Renal cortical epithelial cell (primary cell): ENCODE results near the gene LAMC1. TPM values are rescaled to one million over a fixed set of nuclear protein-coding genes. Genes with fewer than 3 reads are reported as not detected.

Source experiments
- DNase-seq: peaks from one replicate; pipeline ENCODE4 v3.0.0-alpha.2; 2011; ENCODE audit warnings: low read depth
- total RNA-seq: library from RNA; depleted of rRNA; stranded (reverse); fragments of >200 nt; gene quantifications from 2 replicates; pipeline ENCODE4 v1.2.3, GENCODE V29; 2014

Gene LAMC1
- total RNA-seq, 1 donor from 2014 or later: 266 TPM

DNA sequence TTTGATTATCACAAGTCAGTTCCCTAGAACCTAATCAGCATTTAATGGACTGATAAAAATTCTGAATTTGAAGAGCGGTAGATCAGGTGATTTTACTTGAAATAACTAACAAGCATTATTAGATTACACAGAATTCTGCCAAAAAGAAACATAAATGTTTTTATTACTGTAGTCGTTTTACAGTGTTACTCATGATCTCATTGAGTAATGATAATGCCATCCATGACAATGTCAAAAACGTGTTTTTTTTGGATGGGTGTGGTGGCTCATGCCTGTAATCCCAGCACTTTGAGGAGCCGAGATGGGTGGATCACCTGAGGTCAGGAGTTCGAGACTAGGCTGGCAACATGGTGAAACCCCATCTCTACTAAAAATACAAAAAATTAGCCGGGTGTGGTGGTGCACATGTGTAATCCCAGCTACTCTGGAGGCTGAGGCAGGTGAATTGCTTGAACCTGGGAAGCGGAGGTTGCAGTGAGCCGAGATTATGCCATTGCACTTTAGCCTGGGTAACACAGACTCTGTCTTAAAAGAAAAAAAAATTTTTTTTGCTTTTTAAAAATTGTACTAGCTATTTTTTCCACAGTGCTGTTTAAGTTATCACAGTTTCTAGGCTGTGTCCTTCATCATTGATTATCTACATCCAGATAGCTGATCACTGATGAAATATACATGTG lies 56.6 kb downstream of the LAMC1 start:
- no peak for DNase-seq

DNA sequence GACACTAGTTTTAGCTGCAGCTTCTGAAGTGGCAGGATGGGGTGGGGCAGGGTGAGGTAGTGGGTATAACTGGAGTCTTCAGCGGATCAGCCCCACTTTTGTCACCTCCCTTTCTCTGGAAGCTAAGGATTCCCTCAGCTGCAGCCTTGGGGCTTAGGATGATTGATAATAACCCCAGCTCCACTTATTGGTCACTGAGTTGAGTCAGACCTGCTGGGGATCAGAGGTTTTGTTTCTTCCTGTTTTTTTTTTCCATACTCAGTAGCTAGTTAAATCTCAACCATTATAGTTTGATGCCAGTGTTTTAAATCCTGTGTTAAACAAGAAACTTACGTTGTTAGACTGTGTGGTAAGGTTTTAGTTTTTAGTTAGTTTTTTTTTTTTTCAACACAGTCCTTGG lies 57.2 kb downstream of the LAMC1 start:
- peak; percentile 95 for DNase-seq

DNA sequence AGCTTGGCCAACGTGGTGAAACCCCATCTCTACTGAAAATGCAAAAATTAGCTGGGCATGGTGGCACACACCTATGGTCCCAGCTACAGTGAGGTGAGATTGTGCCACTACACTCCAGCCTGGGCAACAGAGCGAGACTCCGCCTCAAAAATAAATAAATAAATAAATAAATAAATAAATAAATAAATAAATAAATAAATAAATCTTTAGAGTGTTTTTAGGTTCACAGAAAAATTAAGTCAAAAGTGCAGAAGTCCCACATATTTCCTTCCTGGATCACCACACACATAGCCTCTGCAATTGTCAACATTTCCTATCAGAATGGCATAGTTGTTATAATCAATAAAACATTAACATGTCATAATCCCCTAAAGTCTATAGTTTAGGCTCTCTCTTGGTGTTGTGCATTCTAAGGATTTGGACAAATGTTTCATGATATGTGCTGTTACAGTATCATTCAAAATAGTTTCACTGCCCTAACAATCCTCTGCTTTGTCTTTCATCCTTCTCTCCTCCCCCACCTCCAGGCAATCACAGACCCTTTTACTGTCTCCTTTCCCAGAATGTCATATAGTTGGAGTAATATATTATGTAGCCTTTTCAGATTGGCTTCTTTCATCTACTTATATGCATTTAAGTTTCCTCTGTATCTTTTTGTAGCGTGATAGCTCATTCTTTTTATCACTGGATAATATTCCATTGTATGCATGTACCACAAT lies 58.3 kb downstream of the LAMC1 start:
- no peak for DNase-seq

DNA sequence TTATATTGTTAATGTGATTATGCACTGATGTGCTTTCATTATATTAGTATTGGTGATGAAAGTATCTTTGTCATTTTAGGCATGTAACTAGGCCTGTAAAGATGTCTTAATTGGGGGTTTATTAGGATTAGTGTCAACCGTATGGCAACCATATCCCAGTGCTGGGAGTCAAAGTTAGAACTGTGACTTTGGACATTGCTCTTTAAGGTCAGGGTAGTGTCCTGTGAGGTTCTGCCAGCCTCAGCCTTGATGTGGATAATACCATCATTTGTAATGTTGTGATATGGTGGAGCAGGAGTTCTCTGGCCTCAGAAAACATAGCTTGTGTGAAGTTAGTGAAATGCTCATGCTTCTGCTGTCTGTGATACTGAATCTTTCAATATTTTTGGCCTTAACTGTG lies 59.4 kb downstream of the LAMC1 start:
- no peak for DNase-seq

DNA sequence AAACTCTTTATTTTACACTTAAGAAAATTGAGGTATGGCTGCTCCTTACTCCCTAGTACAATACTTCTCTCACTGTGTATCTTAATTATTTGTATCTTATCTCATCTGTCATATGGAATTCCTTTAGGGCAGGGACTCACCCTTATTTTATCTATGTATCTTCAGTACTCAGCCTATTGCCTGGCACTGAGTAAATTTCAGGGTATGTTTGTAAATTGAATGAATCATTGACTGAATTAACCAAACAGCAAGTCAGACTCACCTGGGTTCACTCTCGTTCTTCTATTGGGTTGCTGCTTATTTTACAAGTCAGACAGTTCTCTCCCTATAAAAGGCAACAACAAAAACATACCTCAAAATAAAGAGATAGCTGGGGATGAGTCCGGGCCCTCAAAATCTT lies 63.8 kb downstream of the LAMC1 start:
- DNase-seq: peak; percentile 41

DNA sequence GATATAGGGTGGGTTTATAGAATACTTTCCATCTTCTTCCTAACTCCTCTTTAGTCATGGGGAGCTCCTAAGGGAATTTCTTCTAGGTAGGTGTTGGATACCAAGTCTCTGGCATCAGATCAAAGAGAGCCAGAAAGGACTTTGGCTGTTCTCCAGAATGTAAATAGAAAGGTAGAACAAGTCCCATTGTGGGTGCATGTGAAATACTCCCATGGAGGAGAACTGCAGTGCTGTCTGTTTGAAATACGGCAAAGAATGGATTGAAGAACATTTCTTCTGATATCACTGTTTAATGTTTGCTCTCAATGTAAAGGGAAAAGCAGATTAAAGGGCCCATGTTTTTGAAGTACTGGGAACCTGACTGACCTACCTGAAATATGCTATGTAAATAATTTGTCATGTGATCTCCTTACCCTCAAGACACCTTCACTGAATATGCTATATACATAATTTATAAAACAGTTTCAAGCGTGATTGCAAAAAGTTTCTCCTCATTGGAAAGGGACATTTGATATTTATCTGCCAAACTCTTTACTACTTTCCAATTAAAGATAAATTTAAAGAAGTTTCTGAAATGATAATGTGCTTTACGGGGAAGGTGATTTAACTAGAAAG lies 65.9 kb downstream of the LAMC1 start:
- DNase-seq: peak; percentile 53

DNA sequence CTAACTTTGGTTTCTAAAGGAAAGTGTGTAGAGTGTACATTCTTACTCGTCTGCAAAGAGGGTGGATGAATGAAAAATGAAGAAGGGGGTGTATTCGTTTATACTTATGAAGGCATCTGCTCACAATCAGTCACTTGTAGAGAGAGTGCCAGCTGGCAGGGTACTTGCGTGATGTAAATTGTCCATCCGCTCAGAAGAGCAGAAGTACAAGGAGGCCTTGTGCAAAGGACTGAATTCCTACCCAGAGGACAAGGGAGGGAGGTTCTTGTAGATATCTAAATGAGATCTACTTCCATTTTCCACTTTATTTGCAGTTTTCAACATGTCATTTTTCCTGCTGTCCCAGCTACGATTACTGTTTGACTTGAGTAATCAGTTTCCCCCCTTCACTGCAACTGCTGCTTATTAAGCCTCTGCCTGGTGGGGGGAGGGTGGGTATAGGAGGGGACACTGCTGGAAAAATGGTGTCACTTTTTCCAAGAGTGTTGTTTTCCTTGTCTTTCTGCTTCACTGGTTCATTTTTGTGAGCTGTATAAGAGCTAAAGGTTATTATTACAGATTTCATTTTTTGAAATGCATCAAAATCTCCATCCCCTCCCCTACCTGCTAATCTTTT lies 67.3 kb downstream of the LAMC1 start:
- no peak for DNase-seq

DNA sequence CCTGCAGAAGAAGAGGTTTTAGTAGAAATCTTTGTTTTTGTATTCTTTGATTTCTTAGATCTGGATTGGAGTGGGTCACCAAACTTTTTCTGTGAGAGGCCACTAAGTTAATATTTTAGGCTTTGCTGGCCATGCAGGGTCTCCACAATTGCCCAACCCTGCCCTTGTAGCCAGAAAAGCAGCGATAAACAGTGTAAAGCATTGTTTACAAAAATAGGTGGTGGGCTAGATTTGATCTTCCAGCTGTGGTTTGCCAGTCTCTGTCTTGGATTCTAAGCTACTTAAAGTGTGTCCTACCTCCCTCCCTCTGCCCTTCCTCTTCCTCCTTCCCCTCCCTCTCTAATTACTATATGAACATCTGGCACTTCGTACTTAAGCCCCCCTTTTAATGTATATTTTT lies 68.0 kb downstream of the LAMC1 start:
- DNase-seq: no peak

DNA sequence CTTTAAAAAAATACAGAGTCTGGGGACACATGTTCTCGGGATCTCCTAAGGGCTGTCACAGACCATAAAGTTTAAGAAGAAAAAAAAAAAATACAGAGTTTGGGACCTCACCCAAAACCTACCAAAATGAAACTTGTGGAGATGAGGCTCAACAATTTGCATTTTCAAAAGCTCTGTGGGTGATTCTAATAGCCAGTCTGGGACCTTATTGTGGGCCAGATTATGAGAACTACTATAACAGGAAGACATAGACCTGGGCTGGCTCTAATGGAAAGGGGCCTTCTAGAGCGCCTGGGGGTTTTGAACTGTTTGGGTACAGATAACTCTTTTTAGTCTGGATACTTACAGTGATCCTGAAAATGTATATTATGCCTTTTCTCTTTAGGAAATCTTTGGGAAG lies 69.1 kb downstream of the LAMC1 start:
- no peak for DNase-seq

DNA sequence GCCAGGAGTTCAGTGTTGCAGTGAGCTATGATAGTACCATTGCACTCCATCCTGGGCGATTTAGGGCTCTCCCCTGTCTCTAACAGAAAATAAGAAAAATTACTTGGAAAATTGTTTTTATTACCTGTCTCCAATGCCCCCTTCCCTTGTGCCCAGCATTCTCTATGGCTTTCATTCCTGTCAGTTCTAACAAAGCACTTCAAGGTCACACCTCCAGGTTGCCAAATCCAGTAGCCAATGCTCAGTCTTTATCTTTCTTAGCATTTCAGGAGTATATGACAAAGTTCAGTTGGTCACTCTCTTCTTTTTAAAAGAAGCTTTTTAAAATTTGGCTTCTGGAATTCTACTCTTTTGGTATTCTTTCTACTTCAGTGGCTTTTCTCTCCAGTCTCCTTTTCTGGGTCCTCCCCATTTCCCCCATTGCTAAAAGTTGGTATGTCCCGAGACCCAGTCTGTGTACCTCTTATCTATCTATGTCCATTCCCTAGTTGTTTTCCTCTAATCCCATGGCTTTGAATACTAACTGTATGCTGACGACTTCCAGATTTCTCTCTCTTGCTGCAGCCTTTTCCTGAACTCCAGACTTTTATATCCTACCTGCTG lies 69.9 kb downstream of the LAMC1 start:
- no peak for DNase-seq

DNA sequence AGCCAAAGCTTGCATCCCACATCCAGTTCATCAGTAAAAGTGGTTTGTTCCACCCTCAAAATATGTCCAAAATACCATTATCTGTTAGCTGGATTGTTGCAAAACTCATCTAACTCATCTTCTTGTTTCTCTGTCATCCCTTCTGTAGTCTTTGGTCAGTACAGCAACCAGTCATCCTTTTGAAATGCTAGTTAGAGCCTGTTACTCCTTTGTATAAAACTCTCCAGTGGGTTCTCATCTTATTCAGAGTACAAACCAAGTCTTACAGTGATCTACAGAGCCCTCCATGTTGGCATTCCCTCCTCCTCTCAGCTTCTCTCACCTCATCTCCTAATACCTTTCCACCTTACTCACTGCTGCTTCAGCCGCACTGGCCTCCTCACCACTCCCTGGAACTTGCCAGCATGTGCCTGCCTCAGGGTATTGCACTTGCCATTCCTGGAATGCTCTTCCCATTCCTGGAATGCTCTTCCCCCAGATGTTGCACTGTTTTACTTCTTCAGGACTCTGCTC lies 70.6 kb downstream of the LAMC1 start:
- peak; percentile 86 for DNase-seq

DNA sequence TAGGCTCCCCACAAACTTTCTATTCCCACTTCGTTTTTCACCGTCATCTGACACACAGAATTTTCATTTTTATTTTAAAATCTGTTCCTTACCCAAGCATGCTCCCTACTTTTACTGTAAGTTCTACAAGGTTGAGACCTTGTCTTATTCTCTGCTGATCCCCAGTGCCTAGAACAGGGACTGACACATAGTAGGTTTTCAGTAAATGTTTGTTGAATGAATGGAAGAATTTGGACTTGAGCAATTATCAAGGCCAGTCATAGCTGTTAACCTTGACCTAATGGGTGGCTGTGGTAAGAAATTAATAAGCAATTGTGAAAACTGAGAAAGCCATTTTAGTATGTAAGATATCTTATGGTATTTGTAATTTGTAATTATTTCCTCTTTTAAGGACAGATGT lies 71.1 kb downstream of the LAMC1 start:
- no peak for DNase-seq

DNA sequence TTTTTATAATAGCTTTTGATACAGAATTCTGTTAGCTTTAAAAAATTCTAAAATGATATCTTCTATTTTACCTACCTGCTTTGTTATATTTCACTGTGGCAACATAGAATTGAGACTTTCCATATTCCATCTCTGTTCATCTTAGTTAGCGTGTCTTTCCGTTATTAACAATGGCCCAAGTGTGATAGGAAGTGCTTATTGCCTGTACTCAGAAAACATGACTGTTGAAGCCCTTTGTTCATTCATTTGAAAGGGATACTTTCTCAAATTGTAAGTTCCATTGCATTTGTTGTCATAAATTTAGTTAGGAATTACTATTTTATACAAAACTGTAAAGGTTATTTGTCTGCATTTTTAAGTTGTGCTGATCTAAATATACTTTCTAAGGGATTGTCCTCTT lies 73.1 kb downstream of the LAMC1 start:
- no peak for DNase-seq

DNA sequence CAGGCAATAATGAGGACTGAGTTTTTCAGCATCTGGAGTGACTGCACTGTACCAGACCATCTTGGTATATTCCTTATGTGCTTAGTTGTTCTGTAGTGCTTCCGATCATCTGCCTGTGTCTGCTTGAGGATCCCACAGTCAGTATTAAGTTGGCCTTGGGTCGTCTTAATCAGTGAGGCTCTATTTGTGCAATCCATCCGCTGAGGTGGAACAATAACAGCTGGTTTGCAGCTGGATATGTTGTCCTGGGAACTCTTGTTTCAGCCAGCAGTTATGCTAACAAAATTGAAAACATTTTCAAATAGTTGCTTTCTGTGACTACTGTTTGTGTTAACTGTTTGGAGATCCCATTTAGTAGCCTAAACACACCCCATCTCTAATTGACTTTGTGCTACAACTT lies 73.7 kb downstream of the LAMC1 start:
- DNase-seq: peak; percentile 67

DNA sequence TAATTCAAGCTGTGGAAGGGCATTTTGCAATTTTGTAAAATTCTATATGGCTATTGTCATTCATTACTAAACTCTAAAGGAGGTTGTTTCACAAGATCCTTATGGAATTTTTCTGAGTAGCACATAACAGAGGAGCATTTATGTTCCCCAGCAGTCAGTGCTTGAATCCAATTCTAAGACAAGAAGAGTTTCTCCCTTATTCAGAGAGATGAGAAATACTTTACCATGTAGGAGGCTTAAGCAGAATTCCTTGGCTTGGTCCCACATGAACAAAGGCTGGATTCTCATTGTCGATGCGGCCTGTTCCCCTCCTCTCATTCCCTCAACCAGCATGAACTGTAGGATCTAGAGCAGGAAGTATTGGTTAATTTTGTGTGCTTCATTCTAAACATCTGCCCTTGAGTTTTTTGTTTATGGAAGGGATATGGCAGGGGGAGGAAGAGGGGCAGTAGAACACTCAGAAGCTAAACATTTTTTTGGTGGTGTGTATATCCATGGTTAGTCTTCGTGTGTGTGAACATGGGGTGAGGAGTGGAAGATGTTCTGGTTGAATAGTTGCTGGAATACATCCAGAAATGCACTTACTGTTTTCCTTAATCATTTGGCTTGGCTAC lies 74.3 kb downstream of the LAMC1 start:
- peak; percentile 83 for DNase-seq

DNA sequence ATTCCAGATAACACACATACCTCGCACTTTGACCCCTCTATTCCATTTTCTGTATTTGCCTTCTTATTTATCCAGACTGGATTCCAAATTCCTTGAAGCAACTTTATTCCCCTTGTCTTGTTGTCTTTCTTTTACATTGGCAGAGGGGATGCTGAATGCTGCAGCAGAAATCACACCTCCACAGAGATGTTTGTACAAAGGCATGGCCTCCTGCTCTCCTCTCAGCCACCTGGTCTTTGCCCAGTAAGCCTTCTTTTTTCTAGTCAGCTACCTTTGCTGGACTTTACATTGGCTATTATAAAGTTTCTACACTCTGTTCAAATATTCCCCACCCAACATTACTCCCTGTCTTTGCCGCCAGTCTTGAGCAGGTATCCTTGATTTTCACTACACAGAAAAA lies 75.1 kb downstream of the LAMC1 start:
- DNase-seq: no peak

DNA sequence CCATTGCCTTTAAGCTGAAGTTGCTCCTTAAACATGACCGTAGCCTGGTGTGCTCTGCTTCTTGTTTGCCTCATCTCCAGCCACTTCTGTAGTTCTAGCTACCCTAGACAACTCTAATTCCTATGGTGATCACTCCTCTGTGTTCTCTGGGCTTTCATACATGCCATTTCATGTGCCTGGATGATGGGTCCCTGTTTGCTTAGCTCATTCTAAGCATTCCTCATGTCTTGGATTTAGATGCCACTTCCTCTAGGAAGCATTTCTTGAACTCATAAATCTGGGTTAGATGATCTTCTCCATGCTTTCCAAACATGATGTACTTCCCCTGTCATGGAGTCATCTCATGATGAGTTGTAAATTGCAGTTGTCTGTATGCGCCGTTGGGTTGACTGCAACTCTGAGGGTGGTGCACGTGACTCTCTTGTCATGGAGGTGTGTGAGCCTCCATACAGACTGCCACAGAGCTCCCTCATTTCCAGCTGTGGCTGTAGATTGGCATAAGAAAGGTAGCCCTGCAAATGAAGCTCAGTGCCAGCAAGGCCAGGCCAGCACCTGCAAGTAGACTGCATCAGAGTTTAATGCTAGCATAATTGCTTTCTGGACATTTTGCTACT lies 77.2 kb downstream of the LAMC1 start:
- no peak for DNase-seq

DNA sequence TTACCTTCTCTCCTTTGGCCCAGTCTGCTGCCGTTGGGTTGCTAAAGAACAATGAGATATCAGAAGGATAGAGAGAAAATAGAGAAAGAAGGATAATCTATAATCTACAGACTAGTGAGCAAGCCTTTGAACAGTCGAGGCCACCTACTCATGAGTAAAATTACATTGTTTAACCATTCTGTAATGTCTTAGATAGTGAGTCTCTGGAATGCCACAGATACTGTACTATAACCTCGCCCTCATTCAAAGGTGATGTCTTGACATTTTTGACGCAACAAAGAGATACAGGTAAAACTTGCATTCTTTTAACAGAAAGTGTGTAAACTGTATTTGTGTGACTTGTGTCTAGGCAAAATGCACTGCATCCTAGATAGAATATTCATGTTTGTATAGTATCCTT lies 77.9 kb downstream of the LAMC1 start:
- no peak for DNase-seq

DNA sequence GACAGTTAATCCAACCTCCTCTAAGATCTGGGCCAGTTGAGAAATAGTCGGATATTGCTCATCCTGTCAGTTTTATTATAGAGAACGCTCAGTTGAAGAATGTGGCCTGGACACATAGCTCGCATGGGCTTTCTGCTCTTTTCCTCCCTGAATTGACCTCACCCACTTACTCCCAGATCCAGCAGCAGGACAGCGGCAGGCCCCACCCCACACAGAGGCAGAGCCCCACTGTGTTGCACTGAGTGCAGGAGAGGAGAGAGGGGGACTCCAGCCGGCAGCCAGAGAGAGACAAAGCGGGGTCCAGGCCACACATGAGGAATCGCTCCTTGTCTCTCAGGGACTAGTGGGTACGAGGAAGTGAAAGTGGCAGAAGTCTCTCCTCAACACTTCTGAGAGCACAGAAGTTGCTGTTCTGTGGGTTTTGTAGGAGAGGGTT lies 78.6 kb downstream of the LAMC1 start:
- DNase-seq: no peak

DNA sequence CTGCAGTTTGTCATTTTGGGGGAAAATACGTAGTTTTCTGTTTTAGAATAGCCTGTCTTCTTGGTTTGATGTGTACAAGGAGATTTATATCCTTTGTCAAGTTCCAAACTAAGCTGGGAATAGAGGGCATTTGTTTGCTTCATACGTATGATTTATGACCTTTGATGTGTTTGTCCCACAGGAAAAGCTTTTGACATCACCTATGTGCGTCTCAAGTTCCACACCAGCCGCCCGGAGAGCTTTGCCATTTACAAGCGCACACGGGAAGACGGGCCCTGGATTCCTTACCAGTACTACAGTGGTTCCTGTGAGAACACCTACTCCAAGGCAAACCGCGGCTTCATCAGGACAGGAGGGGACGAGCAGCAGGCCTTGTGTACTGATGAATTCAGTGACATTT lies 79.9 kb downstream of the LAMC1 start:
- DNase-seq: no peak

DNA sequence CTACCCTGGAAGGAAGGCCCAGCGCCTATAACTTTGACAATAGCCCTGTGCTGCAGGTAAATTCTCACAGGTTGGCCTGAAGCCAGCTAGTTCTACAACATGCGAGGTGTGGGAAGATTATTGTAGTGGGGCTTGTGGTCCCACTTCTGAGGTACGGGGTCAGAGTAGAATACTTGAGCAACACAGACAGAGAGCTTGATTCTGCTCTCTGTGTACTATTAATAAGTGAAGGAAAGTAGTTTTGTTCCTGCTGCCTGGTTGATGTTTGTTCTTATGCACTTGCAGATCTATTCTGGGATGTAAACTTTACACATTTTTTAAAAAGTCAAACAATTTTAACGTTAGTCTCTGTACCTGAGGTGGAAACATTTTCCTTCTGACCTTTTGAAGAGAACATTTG lies 80.4 kb downstream of the LAMC1 start:
- no peak for DNase-seq
